ENCODE results near the gene TMIGD1. TPM values are rescaled to one million over a fixed set of nuclear protein-coding genes. Genes with fewer than 3 reads are reported as not detected.

The TMIGD1 gene
- total and polyA plus RNA-seq, 10 of the 15 experiments (the other 5 are each of a cell fraction or from before 2014, with no cell fraction given): not detected

- BruUV-seq (replicated peaks): no TSS peak
- DNase-seq (ENCODE audit: low read depth, low spot score): no peak
- Histone ChIP-seq H3K36me3 (ENCODE audit: control insufficient read depth in 2 of 2, insufficient read depth in 2 of 2, low read length in 1 of 2) (no peaks in the 10 kb centered on the region), H3K27ac (ENCODE audit: control insufficient read depth, insufficient read depth) (no peak overlapping the region), H4K20me1 (ENCODE audit: control insufficient read depth, insufficient read depth) (no peaks in the 10 kb centered on the region), H3K4me2 (ENCODE audit: control insufficient read depth, insufficient read depth) (no peak overlapping the region), H3K4me1 (ENCODE audit: control insufficient read depth, insufficient read depth, low read length) (peaks cover 5% of the 10 kb centered on the region), H2AFZ (ENCODE audit: control insufficient read depth, low read depth, low read length) (no peak overlapping the region), H3K27me3 (replicated peaks in 1 of 2; ENCODE audit: control insufficient read depth in 2 of 2, insufficient read depth in 2 of 2, low read length in 1 of 2) (no peaks in the 10 kb centered on the region; a peak in 1 of 4 replicates), H3K9me3 (replicated peaks; ENCODE audit: control insufficient read depth, insufficient read depth, low read length) (no peaks in the 10 kb centered on the region), H3K9ac (ENCODE audit: control insufficient read depth, insufficient read depth, low read length) (no peak overlapping the region), H3K79me2 (ENCODE audit: control insufficient read depth, insufficient read depth, low read length) (no peaks in the 10 kb centered on the region), H3K4me3 (no peak overlapping the region)
- in situ Hi-C loops (cut with MboI): no loop called here
- POLR2A ChIA-PET: no interaction called here
- RAD21 ChIA-PET (ENCODE audit: unreplicated experiment): no interaction called here
- no peak for ATAC-seq
- TF ChIP-seq SP1 (IDR thresholded peaks at IDR 0.05; ENCODE audit: low read depth, low read length): no peak
- no peak for TF ChIP-seq NR2C1 (IDR thresholded peaks at IDR 0.05)
- no peak for TF ChIP-seq SREBF2 (IDR thresholded peaks at IDR 0.05; ENCODE audit: low read length)
- TF ChIP-seq PAX5 (IDR thresholded peaks at IDR 0.05; ENCODE audit: borderline replicate concordance, low read depth, low read length): no peak
- no peak for TF ChIP-seq RELA (IDR thresholded peaks at IDR 0.05; ENCODE audit: borderline replicate concordance, partially characterized antibody)
- TF ChIP-seq BCLAF1 (IDR thresholded peaks at IDR 0.05): no peak
- no peak for TF ChIP-seq IRF4 (IDR thresholded peaks at IDR 0.05; ENCODE audit: low read depth, low read length)
- no peak for TF ChIP-seq ZNF217 (IDR thresholded peaks at IDR 0.05)
- no peak for TF ChIP-seq MEF2B (IDR thresholded peaks at IDR 0.05; ENCODE audit: partially characterized antibody, poor library complexity, severe bottlenecking)
- TF ChIP-seq NKRF (conservative IDR thresholded peaks at IDR 0.05): no peak
- no peak for TF ChIP-seq NFIC (IDR thresholded peaks at IDR 0.05; ENCODE audit: low read depth, low read length)
- no peak for FAIRE-seq
- SMC1A ChIA-PET (ENCODE audit: uncharacterized antibody, unreplicated experiment): interaction anchor here (0.7 to 1.5 kb wide), 2 partner anchors 8 to 9 kb away, joined by 3 read pairs; no protein-coding TSS in a partner anchor
- CTCF ChIA-PET: interaction anchor here (0.6 to 1.8 kb wide), 4 partner anchors 21 to 227 kb away, joined by 3 to 6 read pairs (median 6); no protein-coding TSS in a partner anchor
- intact Hi-C loops (cut with micrococcal nuclease; ENCODE audit: unreplicated experiment): no loop called here
- 27% methylated on average over 3 of the region's 3 CpGs for WGBS (ENCODE audit: insufficient coverage, insufficient replicate concordance, low lambda C conversion rate, missing lambda C conversion rate)
Observed at GRCh38 chr17:30318155-30318554, 15.7 kb downstream of the TMIGD1 start.

All from GM12878 (cell line).